SK-N-SH (cell line): Measurements from ENCODE around the gene KLHDC9. TPM values are rescaled to one million over a fixed set of nuclear protein-coding genes. Genes with fewer than 3 reads are reported as not detected.

Experiments used
- CTCF ChIA-PET: fragments of 300-600, 350-600 bp; formaldehyde crosslinking; extraction: SDS; loops from one replicate; lab custom pipeline; 2021; lab: Yijun Ruan, JAX
- POLR2A ChIA-PET: fragments of 350-600 bp; sonication (Branson Sonifier 250); formaldehyde crosslinking; extraction: SDS; loops from one replicate; lab custom pipeline; 2020; ENCODE audit warnings: antibody characterized with exemption, inconsistent platforms; lab: Yijun Ruan, JAX
- DNase-seq: peaks from one replicate; pipeline ENCODE4 v3.0.0; 2012
- H2AFZ ChIP-seq: fragments of 200-600 bp; sonication (generic); 2 replicates; pipeline ENCODE4 v1.8.1; 2016; ENCODE audit warnings: antibody characterized with exemption, mild to moderate bottlenecking, low read depth
- H3F3A ChIP-seq: fragments of 200-600 bp; sonication (generic); replicated peaks from 2 replicates; pipeline ENCODE3; 2016; ENCODE audit warnings: antibody characterized with exemption, mild to moderate bottlenecking; ENCODE audit not compliant: insufficient read depth
- H3K27ac ChIP-seq, 2 experiments: fragments of 200-500 bp in 1 of 2; fragments of 200-600 bp in 1 of 2; sonication (Bioruptor generic) in 1 of 2; sonication (generic), shearing (Covaris generic) in 1 of 2; 2 replicates each; pipeline versions ENCODE4 v1.5.1 to v1.6.1; 2014 to 2016; ENCODE audit warnings: low read depth in 2 of 2, inconsistent platforms in 1 of 2, low read length in 1 of 2, mild to moderate bottlenecking in 1 of 2, mixed read lengths in 1 of 2
- H3K27me3 ChIP-seq: fragments of 200-600 bp; sonication (generic), shearing (Covaris generic); 2 replicates; pipeline ENCODE4 v1.6.1; 2016; ENCODE audit warnings: mixed run types; ENCODE audit not compliant: insufficient read depth
- H3K36me3 ChIP-seq, 2 experiments: fragments of 200-500 bp in 1 of 2; fragments of 200-600 bp in 1 of 2; sonication (Bioruptor generic) in 1 of 2; sonication (generic) in 1 of 2; replicated peaks in 1 of 2; 2 replicates each; pipeline versions ENCODE3 to v1.5.1; 2014 to 2016; ENCODE audit warnings: low read length in 1 of 2, mild to moderate bottlenecking in 1 of 2; ENCODE audit not compliant: insufficient read depth in 2 of 2, control insufficient read depth in 1 of 2
- H3K4me1 ChIP-seq, 2 experiments: fragments of 200-500 bp in 1 of 2; fragments of 200-600 bp in 1 of 2; sonication (Bioruptor generic) in 1 of 2; sonication (generic), shearing (Covaris generic) in 1 of 2; 2 replicates each; pipeline versions ENCODE4 v1.5.1 to v1.6.1; 2014 to 2016; ENCODE audit warnings: low read depth in 1 of 2, low read length in 1 of 2, mixed run types in 1 of 2; ENCODE audit not compliant: insufficient read depth in 2 of 2, control insufficient read depth in 1 of 2
- H3K4me2 ChIP-seq: fragments of 200-600 bp; sonication (generic), shearing (Covaris generic); 2 replicates; pipeline ENCODE4 v1.6.1; 2017; ENCODE audit warnings: mixed run types
- H3K4me3 ChIP-seq, 2 experiments: fragments of 200-500 bp in 1 of 2; fragments of 200-600 bp in 1 of 2; sonication (Bioruptor generic) in 1 of 2; sonication (generic), shearing (Covaris generic) in 1 of 2; 2 replicates each; pipeline versions ENCODE4 v1.5.1 to v1.8.1; 2014 to 2016; ENCODE audit warnings: low read depth in 2 of 2, inconsistent platforms in 1 of 2, low read length in 1 of 2, mild to moderate bottlenecking in 1 of 2, mixed read lengths in 1 of 2, moderate library complexity in 1 of 2
- H3K79me2 ChIP-seq: fragments of 200-600 bp; sonication (generic); 2 replicates; pipeline ENCODE4 v1.8.1; 2017; ENCODE audit warnings: mild to moderate bottlenecking; ENCODE audit not compliant: insufficient read depth
- H3K9ac ChIP-seq: fragments of 200-600 bp; sonication (generic); 2 replicates; pipeline ENCODE4 v1.6.1; 2017; ENCODE audit warnings: mixed run types
- H3K9me2 ChIP-seq: fragments of 200-600 bp; sonication (generic); 2 replicates; pipeline ENCODE4 v1.6.1; 2017; ENCODE audit warnings: mixed run types
- H3K9me3 ChIP-seq: fragments of 200-600 bp; sonication (generic); 2 replicates; pipeline ENCODE4 v1.6.1; 2017; ENCODE audit warnings: mixed run types, mild to moderate bottlenecking, moderate library complexity
- H4K20me1 ChIP-seq: fragments of 200-600 bp; sonication (generic); 2 replicates; pipeline ENCODE4 v1.6.1; 2017; ENCODE audit warnings: mild to moderate bottlenecking, mixed run types; ENCODE audit not compliant: insufficient read depth
- CHD2 ChIP-seq: fragments of 150-350 bp; IDR thresholded peaks from 2 replicates; pipeline ENCODE4 v1.6.1; 2018; ENCODE audit warnings: low read length; ENCODE audit not compliant: partially characterized antibody
- ELF1 ChIP-seq: IDR thresholded peaks from 2 replicates; pipeline ENCODE4 v1.4.0; 2012
- EP300 ChIP-seq, 2 experiments: IDR thresholded peaks; 2 replicates each; pipeline versions ENCODE4 v1.4.0 to v1.6.1; 2012; ENCODE audit warnings: borderline replicate concordance in 1 of 2, low read depth in 1 of 2, low read length in 1 of 2
- FOXJ3 ChIP-seq: sonication (generic); formaldehyde crosslinking; IDR thresholded peaks from 2 replicates; pipeline ENCODE4 v1.5.1; 2020; ENCODE audit warnings: mild to moderate bottlenecking, missing genetic modification reagents
- GABPA ChIP-seq: IDR thresholded peaks from 2 replicates; pipeline ENCODE4 v1.4.0; 2012; ENCODE audit warnings: low read depth, mild to moderate bottlenecking
- MAX ChIP-seq: IDR thresholded peaks from 2 replicates; pipeline ENCODE4 v1.4.0; 2012; ENCODE audit warnings: low read depth
- MXI1 ChIP-seq: IDR thresholded peaks from 2 replicates; pipeline ENCODE4 v1.6.1; 2012; ENCODE audit warnings: mild to moderate bottlenecking, low read depth, low read length, improper control_type of control experiment
- NFIC ChIP-seq: IDR thresholded peaks from 2 replicates; pipeline ENCODE4 v1.4.0; 2012; ENCODE audit warnings: borderline replicate concordance
- NRF1 ChIP-seq: IDR thresholded peaks from 2 replicates; pipeline ENCODE4 v1.6.1; 2012; ENCODE audit warnings: low read depth, mild to moderate bottlenecking, low read length
- POLR2AphosphoS5 ChIP-seq: IDR thresholded peaks from 2 replicates; pipeline ENCODE4 v1.6.1; 2012; ENCODE audit warnings: low read depth, low read length
- RFX5 ChIP-seq: IDR thresholded peaks from 2 replicates; pipeline ENCODE4 v1.6.1; 2012; ENCODE audit warnings: mild to moderate bottlenecking, improper control_type of control experiment, low read length
- RXRA ChIP-seq: IDR thresholded peaks from 2 replicates; pipeline ENCODE4 v1.4.0; 2012; ENCODE audit warnings: low read depth, mild to moderate bottlenecking, borderline replicate concordance
- TAF1 ChIP-seq: IDR thresholded peaks from 2 replicates; pipeline ENCODE4 v1.6.1; 2012; ENCODE audit warnings: low read depth, mild to moderate bottlenecking, low read length, moderate library complexity, borderline replicate concordance
- YY1 ChIP-seq: IDR thresholded peaks from 2 replicates; pipeline ENCODE4 v1.4.0; 2012; ENCODE audit warnings: low read depth, mild to moderate bottlenecking
- WGBS: methylation state at CpG from one replicate; pipeline ENCODE4 v1.1.6; 2017; ENCODE audit warnings: low lambda C conversion rate; 5-methylcytosine and 5-hydroxymethylcytosine counted together
- polyA plus RNA-seq, 3 experiments: library from polyadenylated mRNA; depleted of rRNA; stranded (reverse); fragments of >200 nt; gene quantifications; 2 replicates each; pipeline ENCODE4 v1.2.3, GENCODE V29; 2012
- TF ChIP-seq, protein P1 (sequence below): IDR thresholded peaks from 2 replicates; pipeline ENCODE4 v1.4.0; 2012; ENCODE audit warnings: low read depth, borderline replicate concordance
- TF ChIP-seq, protein P2 (sequence below): fragments of 200-600 bp; sonication (generic); IDR thresholded peaks from 2 replicates; pipeline ENCODE4 v1.6.1; 2017; ENCODE audit warnings: antibody characterized with exemption, mild to moderate bottlenecking, moderate library complexity

KLHDC9 gene
- polyA plus RNA-seq, 1 of the 3 experiments (the other 2 are of a cell fraction), result 4.7 TPM

DNA sequence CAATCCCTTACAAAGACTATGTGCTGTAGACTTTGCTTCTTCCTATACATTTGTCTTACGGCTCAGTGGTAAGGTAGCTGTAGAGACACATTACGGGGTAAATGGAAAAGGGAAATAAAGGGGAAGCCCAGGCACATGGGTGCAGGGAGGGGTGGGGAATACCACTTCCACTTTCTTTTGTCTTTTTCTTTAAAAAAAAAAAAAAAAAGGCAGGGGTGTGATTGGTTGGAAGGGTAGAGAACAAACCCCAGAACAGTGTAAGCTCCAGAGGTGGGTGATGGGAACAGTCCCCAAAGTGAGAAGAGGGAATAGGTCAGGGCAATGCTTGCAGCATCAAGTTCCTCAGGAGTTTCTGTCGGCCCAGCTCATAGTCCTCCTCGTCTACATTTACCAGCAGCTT is 23.7 kb downstream of the KLHDC9 start:
- CTCF ChIA-PET, result no interaction called here
- Histone ChIP-seq H3K79me2 (peaks cover 61% of the 10 kb centered on the region), H3K27ac (no peak overlapping the region), H4K20me1 (peaks cover 8% of the 10 kb centered on the region; the same call in 1 of the 2 replicates), H2AFZ (no peak overlapping the region)
- TF ChIP-seq ELF1 (no peak), NFIC (no peak), MXI1 (no peak), TAF1 (no peak), FOXJ3 (no peak), GABPA (no peak)
- TF ChIP-seq, protein P1, sequence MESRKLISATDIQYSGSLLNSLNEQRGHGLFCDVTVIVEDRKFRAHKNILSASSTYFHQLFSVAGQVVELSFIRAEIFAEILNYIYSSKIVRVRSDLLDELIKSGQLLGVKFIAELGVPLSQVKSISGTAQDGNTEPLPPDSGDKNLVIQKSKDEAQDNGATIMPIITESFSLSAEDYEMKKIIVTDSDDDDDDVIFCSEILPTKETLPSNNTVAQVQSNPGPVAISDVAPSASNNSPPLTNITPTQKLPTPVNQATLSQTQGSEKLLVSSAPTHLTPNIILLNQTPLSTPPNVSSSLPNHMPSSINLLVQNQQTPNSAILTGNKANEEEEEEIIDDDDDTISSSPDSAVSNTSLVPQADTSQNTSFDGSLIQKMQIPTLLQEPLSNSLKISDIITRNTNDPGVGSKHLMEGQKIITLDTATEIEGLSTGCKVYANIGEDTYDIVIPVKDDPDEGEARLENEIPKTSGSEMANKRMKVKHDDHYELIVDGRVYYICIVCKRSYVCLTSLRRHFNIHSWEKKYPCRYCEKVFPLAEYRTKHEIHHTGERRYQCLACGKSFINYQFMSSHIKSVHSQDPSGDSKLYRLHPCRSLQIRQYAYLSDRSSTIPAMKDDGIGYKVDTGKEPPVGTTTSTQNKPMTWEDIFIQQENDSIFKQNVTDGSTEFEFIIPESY, result no peak
- TF ChIP-seq, all 33 proteins: peak for 0
- H3F3A ChIP-seq, result peaks cover 7% of the 10 kb centered on the region
- H3K9ac ChIP-seq, result no peak overlapping the region
- H3K4me3 ChIP-seq, result no peak overlapping the region
- DNase-seq, result no peak
- H3K4me1 ChIP-seq, result peaks cover 15 to 19% of the 10 kb centered on the region in 2 experiments; a peak in 3 of 4 replicates
- H3K27me3 ChIP-seq, result no peaks in the 10 kb centered on the region
- POLR2A ChIA-PET, result interaction anchor here (0.7 to 1.1 kb wide), 3 partner anchors 9 to 20 kb away, joined by 3 to 5 read pairs (median 5); partner anchors contain the start of gene DEDD
- H3K4me2 ChIP-seq, result no peak overlapping the region
- H3K9me3 ChIP-seq, result no peaks in the 10 kb centered on the region
- H3K9me2 ChIP-seq, result no peaks in the 10 kb centered on the region
- 81% methylated on average over 4 of the region's 4 CpGs for WGBS
- peaks cover 19 to 53% of the 10 kb centered on the region in 2 experiments for H3K36me3 ChIP-seq

DNA sequence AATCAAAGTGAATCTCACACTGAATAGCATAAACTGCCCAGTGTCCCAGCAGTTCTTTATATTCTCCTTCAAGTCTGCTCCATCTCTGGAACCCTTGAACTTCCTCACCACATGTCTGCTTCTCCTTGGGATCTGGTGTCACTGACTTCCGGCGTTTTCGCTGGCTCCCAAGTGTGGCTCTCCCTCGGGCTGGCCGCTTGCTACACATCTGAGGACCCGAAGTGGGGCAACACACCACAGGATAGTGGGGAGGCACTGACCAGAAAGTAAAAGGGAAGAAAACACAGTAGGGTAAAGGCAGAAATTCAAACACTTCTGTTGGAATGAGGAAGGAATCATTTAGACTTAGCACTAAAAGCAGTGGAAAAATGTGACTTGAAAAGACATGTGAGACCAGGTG is 24.8 kb downstream of the KLHDC9 start:
- Histone ChIP-seq H3K4me2 (no peak overlapping the region), H3K9me2 (no peaks in the 10 kb centered on the region), H3K79me2 (peaks cover 61% of the 10 kb centered on the region), H3K4me1 (peaks cover 15 to 19% of the 10 kb centered on the region in 2 experiments; a peak in 3 of 4 replicates), H2AFZ (no peak overlapping the region), H3K4me3 (no peak overlapping the region), H3K27me3 (no peaks in the 10 kb centered on the region), H4K20me1 (peaks cover 8% of the 10 kb centered on the region; the same call in 1 of the 2 replicates), H3K9ac (no peak overlapping the region), H3F3A (peaks cover 7% of the 10 kb centered on the region)
- ChIA-PET POLR2A (no interaction called here), CTCF (no interaction called here)
- 89% methylated on average over 6 of the region's 6 CpGs for WGBS
- DNase-seq, result no peak
- no peak for TF ChIP-seq EP300 (IDR thresholded peaks at IDR 0.05; ENCODE audit: borderline replicate concordance in 1 of 2, low read depth in 1 of 2, low read length in 1 of 2)
- TF ChIP-seq ELF1, result no peak
- TF ChIP-seq POLR2AphosphoS5, result no peak
- no peak for TF ChIP-seq RFX5
- TF ChIP-seq, protein P2, sequence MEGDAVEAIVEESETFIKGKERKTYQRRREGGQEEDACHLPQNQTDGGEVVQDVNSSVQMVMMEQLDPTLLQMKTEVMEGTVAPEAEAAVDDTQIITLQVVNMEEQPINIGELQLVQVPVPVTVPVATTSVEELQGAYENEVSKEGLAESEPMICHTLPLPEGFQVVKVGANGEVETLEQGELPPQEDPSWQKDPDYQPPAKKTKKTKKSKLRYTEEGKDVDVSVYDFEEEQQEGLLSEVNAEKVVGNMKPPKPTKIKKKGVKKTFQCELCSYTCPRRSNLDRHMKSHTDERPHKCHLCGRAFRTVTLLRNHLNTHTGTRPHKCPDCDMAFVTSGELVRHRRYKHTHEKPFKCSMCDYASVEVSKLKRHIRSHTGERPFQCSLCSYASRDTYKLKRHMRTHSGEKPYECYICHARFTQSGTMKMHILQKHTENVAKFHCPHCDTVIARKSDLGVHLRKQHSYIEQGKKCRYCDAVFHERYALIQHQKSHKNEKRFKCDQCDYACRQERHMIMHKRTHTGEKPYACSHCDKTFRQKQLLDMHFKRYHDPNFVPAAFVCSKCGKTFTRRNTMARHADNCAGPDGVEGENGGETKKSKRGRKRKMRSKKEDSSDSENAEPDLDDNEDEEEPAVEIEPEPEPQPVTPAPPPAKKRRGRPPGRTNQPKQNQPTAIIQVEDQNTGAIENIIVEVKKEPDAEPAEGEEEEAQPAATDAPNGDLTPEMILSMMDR, result no peak
- no peak for TF ChIP-seq RXRA
- TF ChIP-seq MAX, result no peak
- TF ChIP-seq NRF1, result no peak
- no peak for TF ChIP-seq CHD2
- no peak for TF ChIP-seq NFIC
- TF ChIP-seq YY1, result no peak
- TF ChIP-seq, all 33 proteins: peak for 0
- Histone ChIP-seq H3K36me3 (peaks cover 30 to 64% of the 10 kb centered on the region in 2 experiments), H3K27ac (no peak overlapping the region), H3K9me3 (no peaks in the 10 kb centered on the region)
